Nephron (organoid): Measurements from ENCODE around the gene CRLF3.
A peak's percentile ranks its signal among the peaks of the same experiment; 100 is the strongest.
"Not testable (repeated sequence)": the region's sequence is repeated elsewhere in the genome, so short reads cannot be mapped to it uniquely, and the experiment has no call there.

Experiments
- H3K27ac Mint-ChIP-seq, 3 experiments: 2 replicates each; pipeline ENCODE4 v1.8.0; 2020; ENCODE audit warnings: mixed read lengths in 3 of 3, mild to moderate bottlenecking in 2 of 3, moderate library complexity in 1 of 3
- H3K27me3 Mint-ChIP-seq: 2 replicates; pipeline ENCODE4 v1.8.0; 2021; ENCODE audit warnings: low read depth, mild to moderate bottlenecking, moderate library complexity, mixed read lengths
- H3K36me3 Mint-ChIP-seq: 2 replicates; pipeline ENCODE4 v1.8.0; 2020; ENCODE audit warnings: low read depth, mixed read lengths
- H3K4me1 Mint-ChIP-seq: 2 replicates; pipeline ENCODE4 v1.8.0; 2020; ENCODE audit warnings: mixed read lengths
- H3K4me3 Mint-ChIP-seq, 3 experiments: 2 replicates each; pipeline ENCODE4 v1.8.0; 2020; ENCODE audit warnings: mild to moderate bottlenecking in 3 of 3, mixed read lengths in 3 of 3, moderate library complexity in 2 of 3
- H3K9me3 Mint-ChIP-seq: 2 replicates; pipeline ENCODE4 v1.8.0; 2020; ENCODE audit warnings: mixed read lengths
- CTCF ChIP-seq, 3 experiments: fragments of 200-600 bp; sonication (generic); IDR thresholded peaks; one replicate each; pipeline ENCODE4 v1.5.0; 2021; ENCODE audit warnings: antibody characterized with exemption in 3 of 3; ENCODE audit not compliant: unreplicated experiment in 3 of 3

Gene CRLF3

GRCh38 chr17:30761060-30761459 is 63.4 kb downstream of the CRLF3 start:
- no peak for TF ChIP-seq CTCF (IDR thresholded peaks at IDR 0.05; ENCODE audit: unreplicated experiment in 3 of 3)
- no peak overlapping the region for H3K4me3 Mint-ChIP-seq
- no peaks in the 10 kb centered on the region for H3K27me3 Mint-ChIP-seq
- no peaks in the 10 kb centered on the region for H3K9me3 Mint-ChIP-seq
- H3K36me3 Mint-ChIP-seq, result peaks cover 41% of the 10 kb centered on the region
- H3K4me1 Mint-ChIP-seq, result no peaks in the 10 kb centered on the region
- no peak overlapping the region for H3K27ac Mint-ChIP-seq

- peaks cover 47% of the 10 kb centered on the region for H3K36me3 Mint-ChIP-seq
- H3K4me3 Mint-ChIP-seq, H3K4me1 Mint-ChIP-seq, H3K27me3 Mint-ChIP-seq, H3K27ac Mint-ChIP-seq, H3K9me3 Mint-ChIP-seq: not testable (repeated sequence)
Measured at GRCh38 chr17:30753291-30753690, 71.2 kb downstream of the CRLF3 start.

- not testable (repeated sequence) for H3K9me3 Mint-ChIP-seq, H3K27ac Mint-ChIP-seq, H3K4me3 Mint-ChIP-seq, H3K4me1 Mint-ChIP-seq, H3K27me3 Mint-ChIP-seq
- H3K36me3 Mint-ChIP-seq, result peaks cover 52% of the 10 kb centered on the region
Measured at GRCh38 chr17:30750982-30751381, 73.5 kb downstream of the CRLF3 start.

- not testable (repeated sequence) for H3K27me3 Mint-ChIP-seq, H3K27ac Mint-ChIP-seq, H3K9me3 Mint-ChIP-seq, H3K4me1 Mint-ChIP-seq, H3K4me3 Mint-ChIP-seq
- H3K36me3 Mint-ChIP-seq, result peaks cover 40% of the 10 kb centered on the region
Measured at GRCh38 chr17:30747621-30748020, 76.9 kb downstream of the CRLF3 start.

GRCh38 chr17:30742669-30743068 is 81.8 kb downstream of the CRLF3 start:
- not testable (repeated sequence) for H3K27me3 Mint-ChIP-seq, H3K4me3 Mint-ChIP-seq, H3K4me1 Mint-ChIP-seq, H3K9me3 Mint-ChIP-seq, H3K27ac Mint-ChIP-seq
- H3K36me3 Mint-ChIP-seq, result peaks cover 37% of the 10 kb centered on the region

- H3K9me3 Mint-ChIP-seq, H3K4me3 Mint-ChIP-seq, H3K27me3 Mint-ChIP-seq, H3K27ac Mint-ChIP-seq: not testable (repeated sequence)
- peaks cover 37% of the 10 kb centered on the region for H3K36me3 Mint-ChIP-seq
- H3K4me1 Mint-ChIP-seq, result peaks cover 12% of the 10 kb centered on the region
Measured at GRCh38 chr17:30736371-30736770, 88.1 kb downstream of the CRLF3 start.

- H3K36me3 Mint-ChIP-seq, result peaks cover 30% of the 10 kb centered on the region
- not testable (repeated sequence) for H3K27me3 Mint-ChIP-seq, H3K27ac Mint-ChIP-seq, H3K9me3 Mint-ChIP-seq
- H3K4me3 Mint-ChIP-seq, result peak overlapping the region in 2 of 3 experiments; percentile 51 to 59
- H3K4me1 Mint-ChIP-seq, result peaks cover 12% of the 10 kb centered on the region
Measured at GRCh38 chr17:30735644-30736043, 88.8 kb downstream of the CRLF3 start.

- peaks cover 29% of the 10 kb centered on the region for H3K36me3 Mint-ChIP-seq
- H3K4me1 Mint-ChIP-seq, result peaks cover 12% of the 10 kb centered on the region
- peak overlapping the region in 2 of 3 experiments; percentile 19 to 35 for H3K4me3 Mint-ChIP-seq
- not testable (repeated sequence) for H3K9me3 Mint-ChIP-seq, H3K27me3 Mint-ChIP-seq, H3K27ac Mint-ChIP-seq
Measured at GRCh38 chr17:30735206-30735605, 89.3 kb downstream of the CRLF3 start.

GRCh38 chr17:30734153-30734552 is 90.3 kb downstream of the CRLF3 start:
- H3K9me3 Mint-ChIP-seq, H3K27me3 Mint-ChIP-seq, H3K27ac Mint-ChIP-seq: not testable (repeated sequence)
- Mint-ChIP-seq H3K4me3 (peak overlapping the region in 2 of 3 experiments; percentile 14 to 55), H3K4me1 (peaks cover 12% of the 10 kb centered on the region), H3K36me3 (peaks cover 26% of the 10 kb centered on the region)
